Germinal center (tissue), 1 donor: ENCODE data around the gene CCR7.

Experiments
- DNase-seq: peaks from one replicate; pipeline ENCODE4 v3.0.0; 2012; ENCODE audit warnings: mixed read lengths, low spot score

Gene CCR7

DNA sequence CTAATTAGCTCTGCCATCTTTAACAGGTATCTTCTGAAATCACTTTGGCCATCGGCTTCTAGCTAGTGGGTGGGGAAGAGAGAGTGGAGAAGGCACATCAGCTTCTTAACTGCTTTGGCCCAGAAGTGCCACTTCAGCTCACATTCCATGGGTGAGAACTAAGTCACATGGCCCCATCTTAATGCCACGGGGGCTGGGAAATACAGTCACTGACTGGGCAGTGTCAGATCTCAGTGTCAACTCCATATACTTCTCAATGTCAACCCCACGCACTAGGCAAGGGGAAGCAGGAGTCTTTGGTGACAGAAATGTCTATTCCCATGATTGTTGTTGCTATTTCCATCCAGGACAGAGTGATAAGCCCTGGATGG lies 29.4 kb downstream of the CCR7 start:
- DNase-seq, result no peak

DNA sequence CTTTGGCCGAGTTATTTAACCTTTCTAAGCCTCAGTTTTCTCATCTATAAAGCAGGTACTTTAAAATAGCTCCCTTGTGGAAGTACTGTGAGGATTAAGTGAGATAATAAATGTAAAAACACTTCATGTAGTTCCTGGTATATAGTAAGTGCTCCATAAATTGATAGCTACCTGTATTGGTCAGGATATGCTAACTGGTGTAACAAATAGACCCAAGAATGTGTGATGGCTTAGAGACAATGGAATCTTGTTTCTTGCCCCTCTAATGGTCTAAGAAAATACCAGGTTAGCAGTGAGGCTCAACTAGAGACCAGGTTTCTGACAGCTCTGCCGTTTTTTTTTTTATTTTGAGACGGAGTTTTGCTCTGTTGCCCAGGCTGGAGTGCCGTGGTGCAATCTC lies 29.8 kb downstream of the CCR7 start:
- DNase-seq, result no peak

DNA sequence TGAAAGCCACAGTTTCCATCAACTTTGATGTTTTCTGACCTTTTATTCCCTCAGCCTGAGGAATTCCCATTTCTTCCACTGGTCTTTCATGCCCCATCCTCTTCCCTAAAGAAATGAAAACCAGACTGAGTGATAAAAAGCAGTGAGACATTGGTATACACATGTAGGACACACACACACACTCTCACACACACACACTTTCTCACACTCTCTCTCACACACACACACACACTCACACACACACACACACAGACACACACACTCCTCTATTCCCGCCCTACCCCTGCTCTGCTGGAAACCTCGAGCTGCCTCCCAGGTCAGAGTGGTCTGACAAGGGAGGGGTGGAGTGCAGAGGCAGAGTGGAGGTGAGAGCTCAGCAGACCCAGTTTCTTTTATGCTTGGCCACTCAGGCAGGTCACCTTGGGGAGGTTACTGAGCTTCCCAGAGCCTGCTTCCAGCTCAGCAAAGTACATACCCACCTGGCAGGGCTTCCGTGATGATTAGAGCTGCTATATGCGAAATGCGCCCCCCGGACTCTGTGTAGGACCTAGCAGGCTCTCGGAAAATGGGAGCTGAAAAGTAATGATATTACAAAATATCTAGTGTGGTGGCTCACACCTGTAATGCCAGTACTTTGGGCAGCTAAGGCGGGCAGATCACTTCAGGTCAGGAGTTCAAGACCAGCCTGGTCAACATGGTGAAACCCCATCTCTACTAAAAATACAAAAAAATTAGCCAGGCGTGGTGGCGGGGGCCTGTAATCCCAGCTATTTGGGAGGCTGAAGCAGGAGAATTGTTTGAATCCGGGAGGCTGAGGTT lies 30.7 kb downstream of the CCR7 start:
- no peak for DNase-seq

DNA sequence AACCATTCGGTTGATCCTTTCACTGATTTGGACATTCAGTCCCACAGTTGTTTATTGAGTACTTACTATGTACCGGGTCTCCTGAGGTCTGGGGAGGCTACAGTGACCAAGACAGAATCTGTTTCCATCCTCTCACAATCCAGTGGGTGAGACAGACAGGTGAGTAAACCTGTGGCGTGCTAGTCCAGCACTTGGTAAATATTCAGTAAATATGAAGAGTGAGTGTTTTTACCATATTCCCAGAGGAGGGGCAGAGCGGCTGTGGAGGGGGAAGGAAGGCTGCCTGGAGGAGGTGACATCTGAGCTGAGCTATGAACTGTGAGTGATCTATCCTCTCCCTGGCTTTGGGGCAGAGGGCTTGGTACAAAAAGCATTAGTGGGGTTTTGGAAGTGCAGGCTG lies 31.4 kb downstream of the CCR7 start:
- no peak for DNase-seq

DNA sequence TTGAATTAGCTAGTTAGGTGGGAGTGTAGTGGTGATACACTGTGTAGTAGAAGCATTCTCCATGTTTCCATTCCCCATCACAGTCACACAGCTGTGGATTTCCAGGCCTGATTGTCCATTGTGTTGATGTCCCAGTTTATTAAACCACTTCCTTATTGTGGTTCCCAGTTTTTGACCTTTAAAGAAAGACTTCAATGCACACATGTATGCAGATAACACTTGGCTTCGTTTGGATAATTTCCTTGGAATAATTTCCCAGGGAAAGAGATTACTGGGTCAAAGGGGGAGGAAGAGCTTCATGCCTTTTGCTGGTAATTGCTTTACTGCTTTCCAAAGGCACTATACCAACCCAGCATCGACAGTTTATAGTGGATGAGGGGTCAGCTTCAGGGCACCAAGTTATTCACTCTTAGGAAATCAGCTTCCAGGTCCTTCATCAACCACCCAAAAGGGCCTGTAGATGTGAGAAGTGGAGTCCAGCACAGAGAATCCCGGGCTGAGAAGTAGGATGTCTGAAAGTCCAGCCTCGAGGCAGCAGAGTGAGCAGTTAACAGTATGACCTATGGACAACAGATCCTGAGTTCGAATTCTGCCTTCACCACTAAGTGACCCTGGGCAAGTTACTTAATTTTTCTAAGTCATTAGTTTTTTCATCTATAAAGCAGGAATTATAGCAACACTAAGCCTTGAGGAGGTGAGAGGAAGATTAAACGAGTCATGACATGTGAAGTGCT lies 32.6 kb downstream of the CCR7 start:
- no peak for DNase-seq

DNA sequence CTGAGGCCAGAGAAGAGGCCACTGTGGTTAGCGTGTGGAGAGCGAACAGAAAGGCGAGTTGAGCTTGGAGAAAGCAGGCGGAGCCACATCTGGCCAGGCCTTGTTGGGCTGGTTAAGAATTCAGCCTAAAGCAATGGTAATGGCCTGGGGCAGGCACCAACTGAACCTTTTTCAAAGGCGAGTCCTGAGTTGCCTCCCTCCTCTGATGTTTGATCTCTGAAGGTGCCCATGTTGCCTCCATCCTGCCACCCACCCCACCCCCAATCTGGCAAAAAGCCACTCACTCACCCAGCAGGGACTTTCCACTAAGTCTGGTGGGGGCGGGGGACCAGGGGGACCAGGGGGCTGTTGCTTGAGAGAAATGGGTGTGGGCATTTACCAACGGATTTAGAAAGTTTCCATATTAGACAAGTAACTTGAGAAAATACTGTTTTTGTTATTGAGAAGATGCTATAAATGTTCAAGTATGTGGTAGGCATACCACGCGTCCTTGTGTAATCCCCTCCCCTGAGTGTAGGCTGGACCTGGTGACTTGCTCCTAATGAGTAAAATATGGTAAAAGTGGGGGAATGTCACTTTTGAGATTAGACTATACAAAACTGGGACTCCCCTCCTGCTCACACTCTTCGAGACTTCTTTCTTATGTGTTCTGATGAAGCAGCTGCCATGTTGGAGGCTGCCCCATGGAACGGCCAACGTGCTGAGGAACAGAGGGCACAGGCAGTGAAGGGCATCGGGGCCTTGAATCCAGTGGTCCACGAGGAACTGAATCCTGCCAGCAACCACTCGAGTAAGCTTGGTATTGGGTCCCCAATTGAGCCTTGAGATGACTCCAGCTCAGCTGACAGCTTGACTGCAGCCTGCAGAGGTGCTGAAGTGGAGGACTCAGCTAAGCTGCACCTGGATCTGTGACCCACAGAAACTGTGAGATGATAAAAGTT lies 34.0 kb downstream of the CCR7 start:
- DNase-seq, result no peak

DNA sequence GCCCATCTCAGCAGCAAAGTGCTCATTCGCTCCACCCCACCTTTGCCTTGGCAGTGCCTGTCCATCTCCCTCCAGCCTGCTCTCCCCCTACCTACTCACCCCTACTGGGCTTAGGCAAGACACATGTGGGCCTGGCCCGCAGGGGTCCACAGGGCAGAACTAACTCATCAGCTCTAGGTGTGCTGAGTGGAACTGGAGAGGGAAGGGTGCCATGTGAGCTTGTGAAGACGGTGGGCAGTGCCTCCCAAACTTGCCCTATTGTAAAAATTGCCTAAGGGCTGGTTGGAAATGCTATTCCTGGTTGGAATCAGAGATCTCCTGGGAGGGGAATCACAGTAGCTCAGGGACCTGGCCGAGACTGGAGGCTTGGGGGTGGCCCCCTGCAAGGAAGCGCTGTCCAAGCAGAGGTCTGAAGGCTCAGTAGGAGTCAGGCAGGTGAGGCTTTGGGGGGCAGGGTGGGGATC lies 34.7 kb downstream of the CCR7 start:
- no peak for DNase-seq

DNA sequence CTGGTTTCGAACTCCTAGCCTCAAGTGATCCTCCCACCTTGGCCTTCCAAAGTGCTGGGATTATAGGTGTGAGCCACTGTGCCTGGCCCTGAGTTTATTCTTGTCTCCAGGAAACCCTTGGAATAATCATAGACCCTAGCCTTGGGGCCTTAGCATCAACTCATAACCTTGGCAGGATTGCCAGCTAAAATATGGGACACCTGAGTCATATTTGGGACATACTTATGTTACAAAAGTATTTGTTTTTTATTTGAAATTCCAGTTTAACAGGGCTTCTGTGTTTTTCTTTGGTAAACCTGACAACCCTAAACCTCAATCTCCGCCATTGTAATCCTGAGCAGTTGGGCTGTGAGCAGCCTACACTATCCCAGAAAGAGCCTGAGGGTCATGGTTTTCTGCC lies 35.3 kb downstream of the CCR7 start:
- no peak for DNase-seq

DNA sequence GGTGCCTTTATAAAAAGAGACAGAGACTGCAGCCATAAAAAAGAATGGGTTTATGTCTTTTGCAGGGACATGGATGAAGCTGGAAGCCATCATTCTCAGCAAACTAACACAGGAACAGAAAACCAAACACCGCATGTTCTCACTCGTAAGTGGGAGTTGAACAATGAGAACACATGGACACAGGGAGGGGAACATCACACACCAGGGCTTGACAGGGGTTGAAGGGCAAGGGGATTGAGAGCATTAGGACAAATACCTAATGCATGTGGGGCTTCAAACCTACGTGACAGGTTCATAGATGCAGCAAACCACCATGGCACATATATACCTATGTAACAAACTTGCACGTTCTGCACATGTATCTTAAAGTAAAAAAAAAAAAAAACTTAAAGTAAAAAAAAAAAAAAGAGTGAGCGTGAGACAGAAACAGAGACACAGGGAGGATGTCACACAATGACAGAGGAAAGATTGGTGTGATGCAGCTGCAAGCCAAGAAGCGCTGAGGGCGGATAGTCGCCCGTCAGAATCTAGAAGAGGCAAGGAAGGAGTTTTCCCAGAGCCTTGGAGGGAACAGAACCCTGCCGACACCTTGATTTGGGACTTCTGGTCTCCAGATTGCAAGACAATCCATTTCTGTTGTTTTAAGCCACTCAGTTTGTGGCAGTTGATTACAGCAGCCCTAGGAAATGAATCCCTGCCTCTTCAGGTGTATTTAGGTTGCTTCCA lies 36.4 kb downstream of the CCR7 start:
- DNase-seq, result no peak

DNA sequence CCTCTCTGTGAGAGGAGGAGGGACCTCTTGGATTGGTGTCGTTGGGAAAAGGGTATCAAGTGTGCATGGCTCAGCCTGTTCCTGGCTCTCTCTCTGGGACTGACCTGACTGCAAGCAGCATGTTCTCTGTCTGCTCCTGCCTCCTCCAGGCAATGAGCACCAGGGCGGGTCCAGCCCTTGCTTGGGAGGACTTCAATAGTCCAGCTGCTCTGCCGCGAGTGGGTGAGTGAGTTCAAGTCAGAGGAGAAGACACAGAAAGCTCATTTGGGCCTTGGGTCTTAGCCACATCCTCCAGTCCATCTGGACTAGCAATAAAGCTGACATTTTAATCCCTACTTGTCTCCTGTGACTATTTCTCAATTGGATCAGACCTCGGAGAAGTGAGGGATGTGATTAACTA lies 38.6 kb downstream of the CCR7 start:
- no peak for DNase-seq

DNA sequence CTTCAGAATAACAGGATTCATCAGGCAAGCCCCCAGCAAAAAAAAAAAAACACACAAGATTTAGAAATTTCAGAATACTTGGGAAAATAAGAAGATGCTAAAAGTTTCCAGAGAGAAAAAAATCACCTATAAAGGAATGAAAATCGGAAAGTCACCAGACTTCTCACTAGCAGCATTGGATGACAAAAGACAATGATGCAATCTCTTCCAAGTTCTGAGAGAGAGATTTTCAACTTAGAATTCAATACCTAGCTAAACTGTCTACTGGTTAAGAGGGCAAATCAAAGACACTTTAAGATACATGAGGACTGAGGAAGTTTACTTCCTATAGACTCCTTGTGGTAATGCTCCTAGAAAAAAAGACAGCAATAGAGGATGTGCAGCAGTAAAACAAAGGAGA lies 40.0 kb downstream of the CCR7 start:
- DNase-seq, result no peak

DNA sequence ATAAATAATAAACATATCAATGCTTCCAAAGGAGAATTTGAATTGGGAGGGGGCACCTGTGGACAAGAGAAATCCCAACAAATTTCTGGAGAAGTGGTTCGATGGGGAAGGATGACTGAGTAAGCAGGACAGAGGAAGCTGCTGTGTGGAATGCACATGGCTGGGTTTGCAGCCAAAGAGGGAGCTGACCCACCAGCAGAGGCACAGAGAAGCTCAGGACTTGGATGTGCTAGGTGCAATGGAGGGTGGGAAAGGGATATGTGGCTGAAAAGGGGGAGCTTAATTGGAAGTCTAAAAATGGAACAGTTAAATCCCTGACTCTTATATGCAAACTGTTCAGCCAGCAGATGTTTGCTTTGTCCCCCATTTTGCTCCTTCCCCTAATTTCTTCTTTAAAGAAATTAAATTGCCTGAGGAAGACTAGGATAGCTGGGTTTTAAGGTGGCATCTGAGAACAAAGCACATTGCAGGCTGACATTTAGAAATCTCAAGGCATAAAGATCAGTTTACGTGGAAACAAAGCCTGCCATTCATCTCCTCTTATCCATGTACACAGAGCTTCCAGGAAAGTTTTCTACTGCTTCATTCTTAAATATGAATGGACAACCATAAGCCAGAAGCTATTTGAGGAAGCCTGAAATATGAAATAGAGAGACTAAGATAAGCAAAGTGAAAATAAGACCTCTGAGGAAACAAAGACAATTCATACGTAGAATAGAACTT lies 40.9 kb downstream of the CCR7 start:
- DNase-seq, result no peak

DNA sequence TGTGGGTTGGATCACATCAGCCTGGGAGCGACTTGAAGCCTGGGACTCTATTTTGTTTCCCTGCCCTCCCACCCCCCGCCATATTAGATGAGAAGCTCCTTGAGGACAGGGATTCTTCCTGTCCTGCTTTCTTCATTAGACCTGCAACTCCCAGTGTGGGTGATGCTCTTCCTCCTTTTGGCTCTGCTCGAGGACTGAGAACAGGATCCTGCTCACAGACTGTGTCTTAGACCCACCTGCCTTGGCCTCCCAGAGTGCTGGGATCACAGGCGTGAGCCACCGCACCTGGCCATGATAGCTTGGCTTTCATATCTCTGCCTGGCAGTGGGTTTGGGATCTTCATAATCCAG lies 42.3 kb downstream of the CCR7 start:
- no peak for DNase-seq

DNA sequence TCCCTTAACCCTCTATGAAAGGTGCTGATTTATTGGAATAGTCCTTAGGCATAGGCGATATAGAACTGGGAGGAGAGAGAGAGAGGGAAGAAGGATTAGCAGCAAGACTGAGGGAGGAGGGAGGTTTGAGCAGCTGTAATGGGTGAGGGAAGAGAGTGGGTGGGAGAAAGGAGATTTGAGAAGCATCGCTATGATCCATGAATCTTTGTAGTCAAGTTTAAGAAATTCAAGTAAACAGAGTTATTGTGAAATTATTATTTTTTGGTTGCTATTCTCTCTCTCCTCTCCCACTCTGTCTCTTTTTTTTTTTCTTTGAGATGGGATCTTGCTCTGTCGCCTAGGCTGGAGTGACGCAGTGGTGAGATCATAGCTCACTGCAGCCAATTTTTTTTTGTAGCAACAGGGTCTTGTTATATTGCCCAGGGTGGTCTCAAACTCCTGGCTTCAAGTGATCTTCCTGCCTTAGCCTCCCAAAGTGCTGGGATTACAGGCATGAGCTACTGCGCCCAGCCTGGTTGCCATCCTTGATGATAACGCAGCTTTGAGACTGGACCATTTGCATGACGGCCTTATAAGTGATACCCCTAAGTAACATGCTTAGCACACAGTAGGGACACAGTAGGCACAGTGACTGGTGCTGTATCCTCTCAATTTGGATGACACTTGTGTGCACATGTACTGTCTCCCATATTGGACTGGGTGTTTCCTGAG lies 42.9 kb downstream of the CCR7 start:
- no peak for DNase-seq

DNA sequence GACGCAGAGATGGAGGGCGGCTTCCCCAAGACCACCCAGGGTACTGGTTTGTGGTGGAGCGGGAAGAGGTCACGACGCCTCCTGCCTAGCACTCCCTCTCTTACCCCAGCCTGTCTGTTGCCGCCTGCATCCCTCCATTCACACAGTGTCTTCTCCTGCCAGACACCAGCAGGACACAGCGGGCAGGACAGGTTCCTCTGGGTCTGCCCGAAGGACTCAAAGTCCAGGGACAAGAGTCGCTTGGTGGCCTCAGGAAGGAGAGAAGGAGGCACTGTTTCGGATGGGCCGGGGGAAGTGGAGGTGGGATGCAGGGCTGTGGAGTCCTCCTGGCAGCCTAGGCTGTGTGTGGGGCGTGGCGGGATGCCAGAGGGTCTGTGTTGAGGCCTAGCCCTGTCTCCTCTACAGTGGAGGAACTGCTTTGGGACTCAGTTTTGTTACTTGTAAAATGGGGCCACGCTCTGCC lies 44.2 kb downstream of the CCR7 start:
- DNase-seq, result no peak

DNA sequence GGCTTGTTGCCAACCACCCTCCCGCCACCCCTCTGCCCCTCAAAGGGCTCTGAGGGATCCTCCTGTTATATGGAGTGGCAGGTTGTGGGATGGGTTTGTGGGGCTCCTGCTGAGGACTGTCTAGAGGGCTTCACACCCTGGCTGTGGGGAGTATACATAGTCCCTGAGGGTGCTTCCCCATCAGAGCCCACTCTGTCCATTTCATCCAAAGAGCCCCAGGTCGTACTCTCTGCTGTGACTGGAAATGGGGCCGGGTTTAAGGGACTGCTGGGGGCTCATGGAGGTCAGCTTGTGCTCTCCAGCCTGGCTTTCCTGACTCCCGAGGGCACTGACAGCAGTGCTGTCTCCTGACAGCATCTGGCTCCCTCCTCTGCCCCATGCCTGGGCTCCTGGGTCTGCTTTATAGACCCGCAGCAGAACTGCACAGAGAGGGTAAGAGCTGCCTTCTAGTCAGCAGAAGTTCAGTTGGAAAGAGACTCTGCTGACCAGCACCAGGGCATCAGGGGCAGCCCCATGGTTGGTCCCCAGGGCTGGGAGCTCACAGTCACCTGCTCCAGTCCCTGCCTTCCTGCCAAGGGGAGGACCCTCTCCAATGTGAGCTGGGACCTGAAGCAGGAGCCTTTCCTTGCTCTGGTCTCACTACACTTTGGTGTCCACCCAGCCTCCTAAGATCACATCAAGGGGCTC lies 46.0 kb downstream of the CCR7 start:
- no peak for DNase-seq

DNA sequence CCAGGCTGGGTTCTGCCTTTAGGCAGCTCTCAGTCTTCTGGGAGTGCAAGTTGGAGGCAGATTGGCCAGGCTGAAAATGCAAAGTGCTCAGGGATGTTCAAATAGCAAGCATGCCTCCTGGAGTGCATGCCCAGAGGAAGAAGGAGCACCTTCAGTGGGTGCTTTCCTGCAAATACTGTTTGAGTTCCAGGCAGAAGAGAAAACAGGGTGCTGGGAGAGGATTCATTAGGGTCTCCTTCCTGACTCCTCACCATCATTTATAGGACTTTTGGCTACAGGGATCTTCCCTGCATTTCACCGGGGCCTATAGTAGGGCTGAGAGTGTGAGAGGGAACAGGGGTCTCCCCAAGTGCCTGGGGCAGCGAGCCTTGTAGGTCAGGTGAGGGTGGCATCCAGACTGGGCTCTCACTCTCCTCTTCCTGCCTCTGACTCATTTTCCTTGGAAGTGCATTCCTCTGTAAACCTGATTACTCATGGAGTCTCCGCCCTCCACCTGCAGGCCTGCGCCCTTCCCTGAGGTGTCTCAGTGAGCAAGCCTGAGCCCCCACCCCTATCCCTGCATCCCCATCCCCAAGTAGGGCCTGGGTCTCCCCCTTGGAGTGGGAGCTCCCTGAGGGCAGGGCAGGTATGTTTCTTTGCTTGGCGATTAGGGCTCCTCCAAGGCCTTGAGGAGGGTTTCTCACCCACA lies 46.7 kb downstream of the CCR7 start:
- DNase-seq, result no peak

DNA sequence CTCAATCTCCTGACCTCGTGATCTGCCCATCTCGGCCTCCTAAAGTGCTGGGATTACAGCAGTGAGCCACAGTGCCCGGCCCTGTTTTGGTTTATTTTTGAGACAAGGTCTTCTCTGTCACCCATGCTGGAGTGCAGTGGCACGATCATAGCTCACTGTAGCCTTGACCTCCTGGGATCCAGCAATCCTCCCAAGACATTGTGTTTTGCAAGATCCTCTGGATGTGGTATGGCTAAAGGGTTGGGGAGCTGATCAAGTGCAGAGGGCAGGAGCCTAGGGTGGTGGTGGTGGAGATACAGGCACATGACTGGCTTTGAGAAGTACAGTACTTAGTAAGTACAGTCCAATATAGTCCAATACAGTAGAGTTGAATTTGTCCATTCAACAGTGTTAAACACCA lies 47.3 kb downstream of the CCR7 start:
- DNase-seq, result no peak

DNA sequence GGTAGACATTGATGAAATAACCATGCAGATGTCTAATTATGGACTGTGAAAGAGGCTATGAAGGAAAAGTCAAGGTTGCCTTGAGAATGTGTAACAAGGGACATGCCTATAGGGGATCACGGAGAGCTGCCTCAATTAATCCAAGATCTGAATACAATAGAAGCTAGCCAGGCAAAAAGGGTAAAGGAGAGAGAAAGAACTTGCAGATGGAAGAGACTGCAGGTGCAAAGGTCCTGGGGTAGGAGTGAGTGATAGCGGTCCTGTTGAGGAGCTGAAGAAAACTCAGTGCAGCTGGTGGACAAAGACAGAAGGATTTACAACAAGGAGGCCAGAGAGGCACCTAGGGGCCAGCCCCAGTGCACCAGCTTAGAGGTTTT lies 48.0 kb downstream of the CCR7 start:
- no peak for DNase-seq
